OCI-LY3 (cell line): ENCODE measurements around the gene IGFBP6.

Source experiments
- CTCF ChIP-seq: fragments of 200-600, 300-600 bp; sonication (generic); IDR thresholded peaks from 2 replicates; pipeline ENCODE4 v1.5.1; 2014; ENCODE audit warnings: antibody characterized with exemption, low read length, low read depth
- EZH2phosphoT487 ChIP-seq: fragments of 200-600 bp; shearing (Covaris generic); IDR thresholded peaks from 2 replicates; pipeline ENCODE4 v1.6.1; 2018; ENCODE audit warnings: antibody characterized with exemption, mixed run types, low read depth

DNA sequence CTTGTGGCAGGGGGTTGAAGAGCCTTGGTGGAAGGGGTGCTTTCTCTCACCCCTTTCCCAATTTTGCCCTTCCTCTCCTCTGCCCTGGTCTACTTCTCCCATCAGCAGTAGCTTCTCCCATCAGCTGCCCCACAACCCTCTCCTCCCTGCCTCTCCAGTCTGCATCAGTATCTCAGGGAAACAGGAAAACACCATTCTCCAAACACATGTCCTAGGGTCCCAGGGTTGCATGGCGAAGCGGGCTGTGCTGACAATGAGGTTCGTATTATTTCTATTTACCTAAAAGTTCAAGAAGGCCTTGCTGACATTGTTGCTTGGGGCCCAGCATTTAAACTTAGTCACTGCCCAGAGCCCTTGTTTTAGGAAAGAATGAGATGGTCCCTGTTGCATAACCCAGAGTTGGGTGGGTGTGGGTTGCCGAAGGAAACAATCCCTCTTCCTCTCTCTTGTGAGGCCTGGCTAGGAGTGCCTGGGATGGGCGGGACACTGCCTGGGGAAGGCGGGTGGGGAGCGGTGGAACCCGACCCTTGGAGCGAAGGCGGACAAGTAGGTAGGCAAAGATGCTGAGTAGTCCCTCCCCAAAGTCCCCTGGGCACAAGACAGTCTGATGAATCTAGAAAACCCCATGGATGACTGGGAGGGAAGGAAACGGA is 1.3 kb upstream of the IGFBP6 start:
- no peak for TF ChIP-seq CTCF
- TF ChIP-seq EZH2phosphoT487, result no peak
